GM12878 (cell line): ENCODE data around the gene MIA2. TPM values are rescaled to one million over a fixed set of nuclear protein-coding genes. Genes with fewer than 3 reads are reported as not detected.

Experiments
- ATAC-seq: fragments of 200-7000 bp; cut with Tn5 transposase; 3 replicates; pipeline ENCODE4 v1.9.1; 2020; ENCODE audit warnings: mild to moderate bottlenecking, moderate library complexity
- BruUV-seq: library from RNA; stranded (reverse); fragments of 400-500 nt; replicated peaks from 2 replicates; lab custom pipeline; 2021; lab: Mats Ljungman, UMichigan
- CTCF ChIA-PET: fragments of 300-600 bp; sonication (Branson Sonifier 250); formaldehyde crosslinking; extraction: SDS; loops from one replicate; lab custom pipeline; 2021; ENCODE audit warnings: inconsistent platforms; lab: Yijun Ruan, JAX
- POLR2A ChIA-PET: fragments of 350-600 bp; formaldehyde crosslinking; extraction: SDS; loops from one replicate; lab custom pipeline; 2021; ENCODE audit warnings: inconsistent platforms; lab: Charles Lee
- RAD21 ChIA-PET: fragments of 300-600 bp; sonication (Branson Sonifier 250); formaldehyde crosslinking; loops from one replicate; lab custom pipeline; 2023; ENCODE audit warnings: antibody characterized with exemption; ENCODE audit not compliant: unreplicated experiment; lab: Charles Lee
- SMC1A ChIA-PET: fragments of 300-600 bp; sonication (Branson Sonifier 250); formaldehyde crosslinking; loops from one replicate; lab custom pipeline; 2023; ENCODE audit not compliant: unreplicated experiment, uncharacterized antibody; lab: Charles Lee
- DNase-seq: peaks from one replicate; pipeline ENCODE4 v3.0.0-alpha.2; 2011; ENCODE audit warnings: low read depth, low spot score
- FAIRE-seq: peaks from 3 replicates; lab custom pipeline; 2011; peaks lifted over from hg19 to GRCh38; lab: Jason Lieb, UNC
- H2AFZ ChIP-seq: 2 replicates; pipeline ENCODE4 v1.6.0; 2011; ENCODE audit warnings: low read depth, low read length, control low read depth; ENCODE audit not compliant: control insufficient read depth
- H3K27ac ChIP-seq: 2 replicates; pipeline ENCODE4 v1.5.1; 2011; ENCODE audit warnings: control low read depth; ENCODE audit not compliant: control insufficient read depth, insufficient read depth
- H3K27me3 ChIP-seq, 2 experiments: replicated peaks in 1 of 2; 2 replicates each; pipeline versions ENCODE4 v1.6.0 to v1.6.1; 2011; ENCODE audit warnings: low read length in 1 of 2; ENCODE audit not compliant: control insufficient read depth in 2 of 2, insufficient read depth in 2 of 2
- H3K36me3 ChIP-seq, 2 experiments: 2 replicates each; pipeline ENCODE4 v1.5.1; 2011; ENCODE audit warnings: low read length in 1 of 2; ENCODE audit not compliant: control insufficient read depth in 2 of 2, insufficient read depth in 2 of 2
- H3K4me1 ChIP-seq: 2 replicates; pipeline ENCODE4 v1.6.1; 2011; ENCODE audit warnings: mild to moderate bottlenecking, low read length, moderate library complexity, mixed read lengths; ENCODE audit not compliant: control insufficient read depth, insufficient read depth
- H3K4me2 ChIP-seq: 2 replicates; pipeline ENCODE4 v1.6.0; 2011; ENCODE audit warnings: control low read depth; ENCODE audit not compliant: control insufficient read depth, insufficient read depth
- H3K4me3 ChIP-seq: fragments of 200-600 bp; sonication (generic); 2 replicates; pipeline ENCODE4 v1.5.1; 2016
- H3K79me2 ChIP-seq: 2 replicates; pipeline ENCODE4 v1.6.0; 2011; ENCODE audit warnings: low read length; ENCODE audit not compliant: control insufficient read depth, insufficient read depth
- H3K9ac ChIP-seq: 2 replicates; pipeline ENCODE4 v1.8.0; 2011; ENCODE audit warnings: low read length, control low read depth, mixed read lengths; ENCODE audit not compliant: control insufficient read depth, insufficient read depth
- H3K9me3 ChIP-seq: replicated peaks from 3 replicates; pipeline ENCODE4 v1.5.1; 2011; ENCODE audit warnings: mild to moderate bottlenecking, low read length; ENCODE audit not compliant: control insufficient read depth, insufficient read depth
- H4K20me1 ChIP-seq: 2 replicates; pipeline ENCODE4 v1.6.0; 2011; ENCODE audit not compliant: control insufficient read depth, insufficient read depth
- ASH2L ChIP-seq: fragments of 300-600, 200-600 bp; sonication (generic); IDR thresholded peaks from 2 replicates; pipeline ENCODE4 v1.6.1; 2017; ENCODE audit warnings: low read depth, mild to moderate bottlenecking, borderline replicate concordance
- BACH1 ChIP-seq: fragments of 450-650 bp; IDR thresholded peaks from 2 replicates; pipeline ENCODE4 v1.6.1; 2017; ENCODE audit warnings: mild to moderate bottlenecking, borderline replicate concordance
- CHD4 ChIP-seq: fragments of 200-600 bp; sonication (generic); IDR thresholded peaks from 2 replicates; pipeline ENCODE4 v1.6.1; 2016; ENCODE audit warnings: mild to moderate bottlenecking
- DPF2 ChIP-seq: fragments of 450-650 bp; IDR thresholded peaks from 2 replicates; pipeline ENCODE4 v1.6.1; 2017; ENCODE audit warnings: mild to moderate bottlenecking
- ESRRA ChIP-seq: IDR thresholded peaks from 2 replicates; pipeline ENCODE4 v1.6.1; 2012; ENCODE audit warnings: mild to moderate bottlenecking, low read length, improper control_type of control experiment
- FOXM1 ChIP-seq: IDR thresholded peaks from 2 replicates; pipeline ENCODE4 v1.6.1; 2012; ENCODE audit warnings: low read depth, mild to moderate bottlenecking, inconsistent platforms, low read length, moderate library complexity
- GATAD2B ChIP-seq: fragments of 450-650 bp; conservative IDR thresholded peaks from 2 replicates; pipeline ENCODE4 v1.6.1; 2017; ENCODE audit warnings: low read depth, mild to moderate bottlenecking, moderate library complexity
- HDGF ChIP-seq: fragments of 450-650 bp; IDR thresholded peaks from 2 replicates; pipeline ENCODE4 v1.6.1; 2016; ENCODE audit warnings: antibody characterized with exemption
- IKZF1 ChIP-seq: fragments of 450-650 bp; conservative IDR thresholded peaks from 2 replicates; pipeline ENCODE4 v1.6.1; 2017; ENCODE audit warnings: antibody characterized with exemption, mild to moderate bottlenecking
- IRF4 ChIP-seq: IDR thresholded peaks from 2 replicates; pipeline ENCODE4 v1.6.1; 2011; ENCODE audit warnings: low read depth, low read length
- LARP7 ChIP-seq: fragments of 450-650 bp; IDR thresholded peaks from 2 replicates; pipeline ENCODE4 v1.6.1; 2017; ENCODE audit warnings: mild to moderate bottlenecking
- NFXL1 ChIP-seq: fragments of 450-650 bp; IDR thresholded peaks from 2 replicates; pipeline ENCODE4 v1.6.1; 2017; ENCODE audit warnings: antibody characterized with exemption, mild to moderate bottlenecking, borderline replicate concordance
- NR2C1 ChIP-seq: fragments of 450-650 bp; IDR thresholded peaks from 2 replicates; pipeline ENCODE4 v1.6.1; 2017; ENCODE audit warnings: antibody characterized with exemption, mild to moderate bottlenecking, moderate library complexity
- POLR2A ChIP-seq: IDR thresholded peaks from 2 replicates; pipeline ENCODE4 v1.6.1; 2011; ENCODE audit warnings: low read depth, mild to moderate bottlenecking, low read length
- POLR2AphosphoS2 ChIP-seq: IDR thresholded peaks from 2 replicates; pipeline ENCODE4 v1.6.1; 2011; ENCODE audit warnings: low read depth, mild to moderate bottlenecking, low read length, improper control_type of control experiment, moderate library complexity
- RCOR1 ChIP-seq: conservative IDR thresholded peaks from 2 replicates; pipeline ENCODE4 v1.6.1; 2012; ENCODE audit warnings: low read depth, low read length, improper control_type of control experiment
- SIN3A ChIP-seq: IDR thresholded peaks from 2 replicates; pipeline ENCODE4 v1.6.1; 2012; ENCODE audit warnings: low read depth, low read length, improper control_type of control experiment
- SMAD5 ChIP-seq: IDR thresholded peaks from 2 replicates; pipeline ENCODE4 v1.6.1; 2016; ENCODE audit warnings: antibody characterized with exemption, low read depth
- SMARCA5 ChIP-seq: fragments of 450-650 bp; IDR thresholded peaks from 2 replicates; pipeline ENCODE4 v1.6.1; 2017; ENCODE audit warnings: mild to moderate bottlenecking
- TCF3 ChIP-seq: IDR thresholded peaks from 2 replicates; pipeline ENCODE4 v1.6.1; 2012; ENCODE audit warnings: low read depth, mild to moderate bottlenecking, low read length, borderline replicate concordance; ENCODE audit not compliant: insufficient read depth
- ZNF217 ChIP-seq: fragments of 450-650 bp; IDR thresholded peaks from 2 replicates; pipeline ENCODE4 v1.6.1; 2017; ENCODE audit warnings: antibody characterized with exemption, mild to moderate bottlenecking
- whole genome bisulfite sequencing: methylation state at CpG from one replicate; pipeline ENCODE4 v1.1.6; 2016; ENCODE audit warnings: low lambda C conversion rate; ENCODE audit not compliant: insufficient replicate concordance, insufficient coverage; ENCODE audit errors: missing lambda C conversion rate; 5-methylcytosine and 5-hydroxymethylcytosine counted together
- in situ Hi-C: fragments of 300-500 bp; cut with MboI; formaldehyde crosslinking; loops from 9 replicates; pipeline ENCODE4 v1.14.3; 2018; ENCODE audit warnings: mixed read lengths
- intact Hi-C: fragments of 100-400 bp; cut with micrococcal nuclease; formaldehyde crosslinking; loops from one replicate; pipeline ENCODE4 v1.14.2; 2022; ENCODE audit not compliant: unreplicated experiment
- polyA plus RNA-seq, 11 experiments: library from polyadenylated mRNA; depleted of rRNA in 4 of 11; unstranded in 6 of 11; stranded (reverse) in 5 of 11; fragments of >200 nt; fragmentation: Nextera tagmentation in 4 of 11; fragmentation: Illumina TruSeq in 1 of 11; extraction: Ambion mirVana in 4 of 11; extraction: Trizol in 1 of 11; gene quantifications; 1 replicate in 1 of 11; 2 replicates in 10 of 11; pipeline versions ENCODE4 v1.2.1 to v1.2.3, GENCODE V29; 2011 to 2016; ENCODE audit warnings: inconsistent platforms in 2 of 11, missing spikeins in 2 of 11, low read depth in 1 of 11
- total RNA-seq, 4 experiments: library from RNA; depleted of rRNA in 3 of 4; stranded (reverse); fragments of >200 nt in 3 of 4; fragmentation: Illumina TruSeq in 1 of 4; extraction: Trizol in 1 of 4; gene quantifications; 2 replicates each; pipeline versions ENCODE4 v1.2.1 to v1.2.3, GENCODE V29; 2013 to 2021
- TF ChIP-seq, protein P1 (sequence below): fragments of 450-650 bp; IDR thresholded peaks from 2 replicates; pipeline ENCODE4 v1.6.1; 2017; ENCODE audit warnings: mild to moderate bottlenecking, moderate library complexity

The MIA2 gene
- total and polyA plus RNA-seq, 10 of the 15 experiments (the other 5 are each of a cell fraction or from before 2014, with no cell fraction given), result 6.3 to 36.8 (median 17.1) TPM

DNA sequence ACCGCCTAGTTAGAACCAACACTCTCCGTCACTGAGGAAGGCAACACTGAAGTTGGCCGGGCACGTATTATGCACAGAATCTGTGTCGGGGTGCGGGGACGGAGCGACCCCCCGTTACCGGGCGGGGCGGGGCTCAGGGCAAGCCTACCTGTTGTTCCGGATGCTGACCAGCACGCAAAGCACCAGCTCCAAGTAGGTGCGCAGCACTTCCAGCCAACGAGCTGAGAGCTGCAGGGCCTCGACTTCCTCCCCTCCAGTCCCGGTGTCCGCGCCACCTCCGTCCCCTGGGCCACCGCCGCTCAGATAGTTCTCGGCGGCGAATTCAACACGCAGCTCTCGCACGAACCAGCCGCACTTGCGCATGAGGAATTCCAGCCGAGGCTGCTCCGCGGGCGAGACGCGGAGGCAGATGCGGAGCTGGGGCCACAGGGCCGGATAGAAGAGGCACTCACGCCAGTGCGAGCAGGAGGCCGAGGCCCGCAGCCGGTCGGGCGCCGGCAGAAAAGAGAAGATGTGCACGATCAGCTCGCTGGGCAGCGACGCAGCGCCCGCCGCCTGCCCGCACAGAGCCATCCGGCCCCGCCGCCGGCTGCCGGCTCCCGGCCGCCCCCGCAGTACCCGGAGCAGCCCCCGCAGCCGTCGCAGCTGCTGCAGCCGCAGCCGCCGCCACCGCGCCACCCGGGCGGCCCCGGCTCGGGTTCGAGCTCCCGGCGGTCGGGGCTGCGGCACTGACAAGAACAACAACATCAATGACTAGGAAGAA lies 197.9 kb downstream of the MIA2 start:
- H3K79me2 ChIP-seq, result peaks cover 52% of the 10 kb centered on the region
- peak overlapping the region; percentile 99 for H3K27ac ChIP-seq
- no peak for FAIRE-seq
- H3K4me1 ChIP-seq, result peaks cover 13% of the 10 kb centered on the region
- BruUV-seq, result no TSS peak
- intact Hi-C loops (loop anchor here (2.0 kb wide), 5 partner anchors 37 to 325 kb away; partner anchors contain the start of gene PNN), in situ Hi-C loops (no loop called here)
- POLR2A ChIA-PET, result interaction anchor here (0.6 to 9.1 kb wide), 11 partner anchors 15 to 329 kb away, joined by 3 to 159 read pairs (median 5); partner anchors contain the start of genes GEMIN2, PNN and SEC23A
- H3K9me3 ChIP-seq, result no peaks in the 10 kb centered on the region
- peak overlapping the region; percentile 94 for H3K9ac ChIP-seq
- WGBS, result under 1% methylated on average over 81 of the region's 81 CpGs
- no peaks in the 10 kb centered on the region for H3K27me3 ChIP-seq
- H4K20me1 ChIP-seq, result no peaks in the 10 kb centered on the region
- DNase-seq, result no peak
- RAD21 ChIA-PET, result interaction anchor here (0.7 to 9.4 kb wide), 14 partner anchors 9 to 328 kb away, joined by 3 to 159 read pairs (median 4); partner anchors contain the start of genes SEC23A and TRAPPC6B
- peak overlapping the region; percentile 78 for H3K4me2 ChIP-seq
- CTCF ChIA-PET, result interaction anchor here (0.6 to 7.8 kb wide), 11 partner anchors 7 to 327 kb away, joined by 3 to 84 read pairs (median 8); no protein-coding TSS in a partner anchor
- ATAC-seq, result peak; percentile 16
- SMC1A ChIA-PET, result interaction anchor here (0.6 to 8.1 kb wide), 7 partner anchors 14 to 637 kb away, joined by 3 to 182 read pairs (median 16); partner anchors contain the start of gene GEMIN2
- H2AFZ ChIP-seq, result peak overlapping the region; percentile 100
- no peaks in the 10 kb centered on the region for H3K36me3 ChIP-seq
- peak overlapping the region; percentile 91 for H3K4me3 ChIP-seq
- TF ChIP-seq ASH2L, result peak; percentile 81; the same call in 1 of the 2 replicates
- TF ChIP-seq SMAD5, result peak; percentile 43; the same call in 1 of the 2 replicates
- 0 out of 2 replicates have a peak, but pooled peaks have one; percentile 21 for TF ChIP-seq TCF3
- TF ChIP-seq SMARCA5, result 0 out of 2 replicates have a peak, but pooled peaks have one; percentile 75
- TF ChIP-seq IKZF1, result peak; percentile 58
- peak; percentile 96 for TF ChIP-seq LARP7
- TF ChIP-seq CHD4, result no peak
- TF ChIP-seq HDGF, result 0 out of 2 replicates have a peak, but pooled peaks have one; percentile 47
- 0 out of 2 replicates have a peak, but pooled peaks have one; percentile 70 for TF ChIP-seq GATAD2B
- TF ChIP-seq DPF2, result 0 out of 2 replicates have a peak, but pooled peaks have one; percentile 60
- peak; percentile 38; the same call in 1 of the 2 replicates for TF ChIP-seq POLR2AphosphoS2
- TF ChIP-seq FOXM1, result no peak
- peak; percentile 62 for TF ChIP-seq POLR2A
- TF ChIP-seq NR2C1, result 0 out of 2 replicates have a peak, but pooled peaks have one; percentile 21
- TF ChIP-seq, protein P1, sequence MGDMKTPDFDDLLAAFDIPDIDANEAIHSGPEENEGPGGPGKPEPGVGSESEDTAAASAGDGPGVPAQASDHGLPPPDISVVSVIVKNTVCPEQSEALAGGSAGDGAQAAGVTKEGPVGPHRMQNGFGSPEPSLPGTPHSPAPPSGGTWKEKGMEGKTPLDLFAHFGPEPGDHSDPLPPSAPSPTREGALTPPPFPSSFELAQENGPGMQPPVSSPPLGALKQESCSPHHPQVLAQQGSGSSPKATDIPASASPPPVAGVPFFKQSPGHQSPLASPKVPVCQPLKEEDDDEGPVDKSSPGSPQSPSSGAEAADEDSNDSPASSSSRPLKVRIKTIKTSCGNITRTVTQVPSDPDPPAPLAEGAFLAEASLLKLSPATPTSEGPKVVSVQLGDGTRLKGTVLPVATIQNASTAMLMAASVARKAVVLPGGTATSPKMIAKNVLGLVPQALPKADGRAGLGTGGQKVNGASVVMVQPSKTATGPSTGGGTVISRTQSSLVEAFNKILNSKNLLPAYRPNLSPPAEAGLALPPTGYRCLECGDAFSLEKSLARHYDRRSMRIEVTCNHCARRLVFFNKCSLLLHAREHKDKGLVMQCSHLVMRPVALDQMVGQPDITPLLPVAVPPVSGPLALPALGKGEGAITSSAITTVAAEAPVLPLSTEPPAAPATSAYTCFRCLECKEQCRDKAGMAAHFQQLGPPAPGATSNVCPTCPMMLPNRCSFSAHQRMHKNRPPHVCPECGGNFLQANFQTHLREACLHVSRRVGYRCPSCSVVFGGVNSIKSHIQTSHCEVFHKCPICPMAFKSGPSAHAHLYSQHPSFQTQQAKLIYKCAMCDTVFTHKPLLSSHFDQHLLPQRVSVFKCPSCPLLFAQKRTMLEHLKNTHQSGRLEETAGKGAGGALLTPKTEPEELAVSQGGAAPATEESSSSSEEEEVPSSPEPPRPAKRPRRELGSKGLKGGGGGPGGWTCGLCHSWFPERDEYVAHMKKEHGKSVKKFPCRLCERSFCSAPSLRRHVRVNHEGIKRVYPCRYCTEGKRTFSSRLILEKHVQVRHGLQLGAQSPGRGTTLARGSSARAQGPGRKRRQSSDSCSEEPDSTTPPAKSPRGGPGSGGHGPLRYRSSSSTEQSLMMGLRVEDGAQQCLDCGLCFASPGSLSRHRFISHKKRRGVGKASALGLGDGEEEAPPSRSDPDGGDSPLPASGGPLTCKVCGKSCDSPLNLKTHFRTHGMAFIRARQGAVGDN, result no peak
- peak; percentile 71 for TF ChIP-seq SIN3A
- TF ChIP-seq NFXL1, result 0 out of 2 replicates have a peak, but pooled peaks have one; percentile 48
- TF ChIP-seq RCOR1, result no peak
- peak; percentile 74; the same call in 1 of the 2 replicates for TF ChIP-seq BACH1
- no peak for TF ChIP-seq ESRRA
- TF ChIP-seq IRF4, result no peak
- 0 out of 2 replicates have a peak, but pooled peaks have one; percentile 71 for TF ChIP-seq ZNF217
